ENCODE measurements around the gene GSTM2.
"Not testable (repeated sequence)": the region's sequence is repeated elsewhere in the genome, so short reads cannot be mapped to it uniquely, and the experiment has no call there.

Gene GSTM2

DNA sequence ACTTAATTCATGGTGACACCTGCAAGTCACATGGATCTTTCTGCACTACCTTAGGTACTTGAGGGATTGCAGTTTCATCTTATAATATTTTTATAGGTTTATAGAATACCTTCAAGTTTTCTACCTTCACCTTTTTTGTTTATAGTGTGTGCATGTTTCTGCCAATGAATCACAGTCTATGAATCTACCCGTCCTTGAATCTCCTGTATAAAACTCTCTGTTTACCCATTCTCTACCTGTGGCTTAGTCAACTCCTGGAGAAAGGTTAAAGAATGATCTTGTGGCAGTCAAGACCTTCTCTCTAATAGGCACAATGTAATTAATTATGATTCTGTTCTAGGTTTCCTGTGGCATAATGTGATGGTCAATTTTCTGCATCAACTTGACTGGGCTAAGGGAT, 3.2 kb upstream of the GSTM2 start:
- DNase-seq (ENCODE audit: extremely low read depth, insufficient read length), result no peak
- H3K36me3 ChIP-seq (ENCODE audit: control insufficient read depth, insufficient read depth, low read length), result no peaks in the 10 kb centered on the region; the same call in none of the 2 replicates
- TF ChIP-seq CTCF (IDR thresholded peaks at IDR 0.05; ENCODE audit: insufficient read depth, low read length, poor library complexity, severe bottlenecking), result no peak

GRCh38 chr1:109668123-109668775, 392 bp downstream of the GSTM2 start:
- no peak for DNase-seq (ENCODE audit: extremely low read depth, insufficient read length)
- H3K36me3 ChIP-seq (ENCODE audit: control insufficient read depth, insufficient read depth, low read length), result no peaks in the 10 kb centered on the region
- peak overlapping the region; percentile 48 for H3K4me3 ChIP-seq (replicated peaks; ENCODE audit: low read depth, low read length)
- H3K27me3 ChIP-seq (replicated peaks; ENCODE audit: control insufficient read depth, insufficient read depth, low read length), result no peaks in the 10 kb centered on the region
- TF ChIP-seq CTCF (IDR thresholded peaks at IDR 0.05; ENCODE audit: insufficient read depth, low read length, poor library complexity, severe bottlenecking), result no peak

More for the DNA sequence above, 3.2 kb upstream of the GSTM2 start:
- Histone ChIP-seq H3K27me3 (replicated peaks; ENCODE audit: control insufficient read depth, insufficient read depth, low read length) (no peaks in the 10 kb centered on the region), H3K4me3 (replicated peaks; ENCODE audit: low read depth, low read length) (no peak overlapping the region)

GRCh38 chr1:109669246-109669948, 1.5 kb downstream of the GSTM2 start:
- Histone ChIP-seq H3K36me3 (ENCODE audit: control insufficient read depth, insufficient read depth, low read length) (no peaks in the 10 kb centered on the region), H3K4me3 (replicated peaks; ENCODE audit: low read depth, low read length) (no peak overlapping the region), H3K27me3 (replicated peaks; ENCODE audit: control insufficient read depth, insufficient read depth, low read length) (no peaks in the 10 kb centered on the region)
- no peak for DNase-seq (ENCODE audit: extremely low read depth, insufficient read length)
- no peak for TF ChIP-seq CTCF (IDR thresholded peaks at IDR 0.05; ENCODE audit: insufficient read depth, low read length, poor library complexity, severe bottlenecking)

DNA sequence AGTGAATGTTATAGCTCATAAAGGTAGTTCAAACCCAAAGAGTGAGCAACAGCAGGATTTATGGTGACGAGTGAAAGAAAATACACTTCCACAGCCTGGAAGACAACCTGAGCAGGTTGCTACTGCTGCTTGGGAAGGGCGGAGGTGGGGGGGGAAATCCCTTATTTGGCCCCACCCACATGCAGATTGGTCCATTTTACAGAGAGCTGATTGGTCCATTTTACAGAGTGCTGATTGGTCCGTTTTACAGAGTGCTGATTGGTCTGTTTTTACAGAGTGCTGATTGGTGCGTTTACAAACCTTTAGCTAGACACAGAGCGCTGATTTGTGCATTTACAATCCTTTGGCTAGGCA, 2.1 kb downstream of the GSTM2 start:
- not testable (repeated sequence) for DNase-seq (ENCODE audit: extremely low read depth, insufficient read length); H3K36me3 ChIP-seq (ENCODE audit: control insufficient read depth, insufficient read depth, low read length); H3K4me3 ChIP-seq (replicated peaks; ENCODE audit: low read depth, low read length)

GRCh38 chr1:109671067-109671466, 3.2 kb downstream of the GSTM2 start:
- Histone ChIP-seq H3K4me3 (replicated peaks; ENCODE audit: low read depth, low read length) (no peak overlapping the region), H3K36me3 (ENCODE audit: control insufficient read depth, insufficient read depth, low read length) (no peaks in the 10 kb centered on the region), H3K27me3 (replicated peaks; ENCODE audit: control insufficient read depth, insufficient read depth, low read length) (no peaks in the 10 kb centered on the region)
- no peak for DNase-seq (ENCODE audit: extremely low read depth, insufficient read length)
- no peak for TF ChIP-seq CTCF (IDR thresholded peaks at IDR 0.05; ENCODE audit: insufficient read depth, low read length, poor library complexity, severe bottlenecking)

More for the DNA sequence above, 2.1 kb downstream of the GSTM2 start:
- not testable (repeated sequence) for H3K27me3 ChIP-seq (replicated peaks; ENCODE audit: control insufficient read depth, insufficient read depth, low read length)

DNA sequence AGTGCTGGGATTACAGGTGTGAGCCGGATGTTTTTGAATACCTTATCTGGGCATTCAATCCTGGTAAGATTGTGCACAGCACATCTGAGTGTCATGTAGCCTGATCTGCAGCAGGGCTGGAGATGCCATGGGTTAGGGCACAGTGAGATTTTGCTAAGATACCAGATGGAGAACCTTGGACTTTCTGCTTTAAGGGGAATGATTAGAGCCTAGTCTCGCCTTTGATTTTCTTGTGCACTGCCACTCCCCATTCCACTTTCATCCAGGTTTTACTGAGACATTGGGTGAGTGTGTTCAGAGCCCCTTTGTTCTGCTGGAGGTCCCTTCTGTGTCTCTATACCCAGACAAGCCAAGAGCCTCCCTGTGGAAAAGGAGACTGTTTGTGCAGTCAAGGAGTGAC, 6.0 kb downstream of the GSTM2 start:
- DNase-seq (ENCODE audit: extremely low read depth, insufficient read length); H3K27me3 ChIP-seq (replicated peaks; ENCODE audit: control insufficient read depth, insufficient read depth, low read length); H3K36me3 ChIP-seq (ENCODE audit: control insufficient read depth, insufficient read depth, low read length); H3K4me3 ChIP-seq (replicated peaks; ENCODE audit: low read depth, low read length): not testable (repeated sequence)

DNA sequence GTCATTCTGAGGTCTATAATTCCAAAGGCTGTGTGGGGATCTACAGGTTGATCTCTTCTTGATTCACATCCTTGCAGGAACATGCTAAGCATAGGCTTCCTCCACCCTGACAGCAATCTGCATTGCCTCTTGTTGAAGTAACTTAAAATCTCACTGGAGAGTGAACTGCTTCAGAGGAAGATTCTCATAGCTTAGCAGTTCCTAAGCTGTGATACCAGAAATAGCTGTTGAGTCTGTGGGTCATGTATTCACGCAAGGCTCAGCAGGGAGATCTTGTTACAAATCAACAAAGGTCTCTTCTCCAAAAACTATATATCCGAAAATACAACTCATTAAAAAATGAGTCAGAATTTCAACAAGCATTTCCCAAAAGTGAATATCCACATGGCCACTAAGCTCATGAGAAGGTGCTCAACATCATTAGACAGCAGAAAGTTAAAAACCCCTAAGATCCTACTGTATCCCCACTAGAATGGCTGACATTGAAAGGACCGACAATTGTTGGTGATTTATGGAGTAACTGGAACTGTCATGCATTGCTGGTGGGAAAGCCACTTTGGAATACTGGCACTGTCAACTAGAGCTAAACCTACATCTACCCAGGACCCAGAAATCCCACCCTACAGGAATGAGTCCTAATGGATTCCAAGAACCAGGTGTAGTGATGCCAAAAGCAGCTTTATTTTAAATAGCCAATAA, 9.0 kb downstream of the GSTM2 start:
- H3K36me3 ChIP-seq (ENCODE audit: control insufficient read depth, insufficient read depth, low read length); H3K4me3 ChIP-seq (replicated peaks; ENCODE audit: low read depth, low read length); H3K27me3 ChIP-seq (replicated peaks; ENCODE audit: control insufficient read depth, insufficient read depth, low read length); DNase-seq (ENCODE audit: extremely low read depth, insufficient read length): not testable (repeated sequence)
